ENCODE measurements around the gene TSPAN5.

TSPAN5 gene

DNA sequence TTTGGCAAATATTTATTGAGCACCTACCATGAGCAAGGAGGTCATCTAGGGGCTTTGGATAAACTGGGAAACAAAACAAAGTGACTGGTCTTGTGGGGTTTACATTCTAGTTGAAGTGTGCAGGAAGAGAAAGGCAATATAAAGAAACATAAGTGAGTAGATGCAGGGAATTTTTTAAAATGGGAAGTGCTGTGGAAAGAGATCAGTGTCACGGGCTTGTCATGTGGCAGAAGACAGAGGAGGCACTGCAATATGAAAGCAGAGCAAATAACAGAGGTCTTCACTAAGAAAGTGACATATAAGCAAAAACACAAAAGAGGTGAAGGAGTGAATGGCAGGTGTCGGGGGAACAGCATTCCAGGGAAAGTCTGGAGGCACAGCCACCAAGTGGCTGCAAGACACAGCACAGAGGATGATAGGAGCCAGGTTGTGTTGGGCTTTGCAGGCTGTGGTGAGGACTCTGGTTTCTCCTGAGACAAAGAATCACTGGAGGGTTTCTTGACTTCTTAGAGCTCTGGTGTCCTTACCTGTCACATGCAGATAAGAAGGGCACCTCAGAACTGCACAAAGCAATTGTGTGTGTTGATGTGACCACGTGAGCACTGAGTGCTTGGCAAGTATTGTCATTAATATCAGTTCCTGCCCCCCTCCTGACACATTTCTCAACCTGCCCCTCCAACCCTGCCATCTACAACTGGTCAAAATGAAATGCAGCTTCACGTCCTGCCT is 143.5 kb downstream of the TSPAN5 start:
- no peak for DNase-seq

DNA sequence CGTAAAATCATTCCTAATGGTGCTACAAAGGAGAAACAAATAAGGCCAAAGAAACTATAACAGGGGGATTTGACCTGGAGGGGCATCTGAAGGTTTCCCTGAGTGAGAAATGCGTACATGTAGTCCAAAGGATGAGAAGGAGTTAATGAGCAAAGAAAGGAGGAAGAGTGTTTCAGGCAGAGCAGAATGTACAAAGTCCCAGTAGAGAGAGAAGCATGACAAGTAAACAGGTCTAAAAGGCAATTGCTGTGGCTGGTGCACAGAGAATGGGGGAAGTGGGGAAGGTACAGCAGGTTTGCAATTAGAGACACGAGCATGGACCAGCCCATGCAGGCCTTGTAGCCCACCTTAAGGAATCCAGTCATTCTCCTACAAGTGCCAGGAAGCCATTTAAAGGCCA is 145.5 kb downstream of the TSPAN5 start:
- DNase-seq = no peak

DNA sequence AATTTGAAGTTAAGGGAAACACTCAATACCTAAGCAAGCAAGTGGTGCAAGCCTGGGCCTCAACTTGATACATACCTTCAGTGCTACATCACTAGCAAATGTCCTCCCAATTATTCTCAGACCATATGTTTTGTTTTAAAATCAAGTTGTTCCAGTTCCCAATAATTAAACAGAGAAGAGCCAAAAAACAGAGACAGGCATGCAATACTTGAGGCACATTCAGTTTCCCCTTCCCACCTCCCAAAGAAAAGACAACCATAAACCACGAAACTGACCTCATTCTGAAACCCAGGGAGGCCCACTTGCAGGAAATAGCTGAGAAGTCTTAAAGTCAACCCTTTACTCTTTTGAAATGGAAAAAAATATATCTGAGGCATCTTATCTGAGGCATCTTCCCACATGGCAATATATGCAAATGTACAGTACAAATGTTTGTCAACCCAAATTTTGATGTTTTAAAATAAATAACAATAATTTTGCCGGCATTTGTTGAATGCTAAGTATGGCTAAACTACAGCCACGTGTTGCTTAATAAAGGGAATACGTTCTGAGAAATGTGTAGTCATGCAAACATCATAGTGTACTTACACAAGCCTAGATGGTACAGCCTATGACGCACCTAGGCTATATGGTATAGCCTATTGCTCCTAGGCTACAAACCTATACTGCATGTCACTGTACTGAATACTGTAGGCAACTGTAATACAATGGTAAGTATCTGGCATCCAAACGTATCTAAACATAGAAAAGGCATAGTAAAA is 147.5 kb downstream of the TSPAN5 start:
- no peak for DNase-seq

DNA sequence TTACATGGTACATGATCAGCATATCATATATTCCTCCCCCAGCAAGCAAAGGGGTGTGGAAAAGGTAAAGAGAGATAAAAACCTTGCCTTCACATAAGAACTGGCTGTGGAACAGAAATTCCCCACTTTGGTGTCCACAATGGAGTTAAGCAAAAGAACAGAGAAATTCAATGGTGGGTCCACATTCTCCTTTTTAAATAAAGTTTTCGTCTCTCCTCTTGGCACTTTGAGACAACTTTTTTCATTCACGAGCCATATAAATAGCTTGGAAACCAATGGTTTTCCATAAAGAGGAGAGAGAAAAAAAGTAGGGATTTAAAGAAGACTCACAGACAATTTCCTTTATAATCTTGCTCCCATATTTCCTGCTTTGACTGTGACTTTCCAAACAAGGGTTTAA is 148.1 kb downstream of the TSPAN5 start:
- DNase-seq = no peak

DNA sequence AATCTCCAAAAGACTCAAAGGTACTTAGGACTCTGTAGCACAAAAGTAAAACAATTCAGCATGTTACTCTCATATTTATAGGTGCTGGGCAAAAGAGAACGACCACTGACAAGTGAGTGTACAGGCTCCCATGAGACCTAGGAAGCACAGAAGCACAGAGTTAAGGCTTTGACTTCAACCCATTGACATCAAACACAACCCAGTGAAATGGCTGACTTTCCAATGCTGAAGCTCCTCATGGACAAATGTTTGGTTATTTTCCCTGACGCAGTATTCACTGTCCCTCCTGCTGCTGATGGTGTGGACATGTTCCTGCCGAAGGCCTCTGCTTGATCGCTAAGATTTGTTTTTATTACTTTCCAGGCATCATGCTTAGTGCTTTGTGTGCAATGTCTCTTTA is 148.7 kb downstream of the TSPAN5 start:
- no peak for DNase-seq

DNA sequence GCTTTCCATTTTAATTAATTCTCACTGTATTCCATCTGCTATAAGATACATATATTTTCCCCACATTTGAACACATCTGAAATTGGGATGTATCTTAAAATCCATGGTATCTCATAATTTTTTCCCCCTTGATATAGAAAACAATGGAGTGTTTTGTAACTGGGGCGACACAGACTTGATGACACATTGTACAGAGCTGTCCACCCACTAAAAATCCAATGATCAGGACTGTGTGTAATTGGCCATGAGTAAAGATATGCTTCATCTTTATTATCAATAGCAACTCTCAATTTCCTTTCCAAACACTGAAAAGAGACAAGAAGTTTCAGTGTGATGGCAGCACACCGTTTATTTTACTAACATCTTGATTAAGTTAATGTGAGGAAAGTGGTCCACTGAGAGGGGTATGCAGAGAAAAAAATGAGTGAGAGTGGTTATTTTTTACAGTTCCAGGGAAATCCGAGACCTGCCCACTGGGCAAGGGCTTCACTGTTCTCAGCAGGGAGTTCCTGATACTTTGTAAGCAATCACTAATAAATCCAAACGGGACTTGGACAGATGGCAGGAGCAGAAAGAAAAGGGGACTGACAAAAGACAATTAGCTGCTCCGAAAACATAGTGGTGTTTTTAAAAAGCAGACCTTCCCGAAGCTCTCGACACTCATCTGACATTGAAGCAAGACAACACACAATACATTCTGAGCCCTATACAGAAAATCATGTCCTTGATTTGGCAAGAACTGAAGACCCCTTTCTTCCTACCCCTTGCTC is 149.4 kb downstream of the TSPAN5 start:
- no peak for DNase-seq

DNA sequence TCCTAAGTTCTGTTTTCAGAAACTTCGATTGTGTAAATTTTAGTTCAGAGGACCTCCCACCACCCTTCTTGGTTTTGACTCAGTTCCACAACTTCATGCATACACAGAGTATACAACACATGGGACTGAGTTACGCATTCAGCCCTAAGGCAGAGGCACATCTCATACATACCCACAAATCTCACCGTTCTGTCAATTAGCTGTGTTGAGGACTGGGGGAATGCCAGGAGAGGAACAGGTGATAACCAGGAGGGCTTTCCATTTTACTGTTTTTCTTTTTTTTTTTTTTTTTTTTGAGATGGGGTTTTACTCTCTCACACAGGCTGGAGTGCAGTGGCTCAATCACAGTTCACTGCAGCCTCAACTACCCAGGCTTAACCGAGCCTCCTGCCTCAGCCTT is 150.2 kb downstream of the TSPAN5 start:
- no peak for DNase-seq

DNA sequence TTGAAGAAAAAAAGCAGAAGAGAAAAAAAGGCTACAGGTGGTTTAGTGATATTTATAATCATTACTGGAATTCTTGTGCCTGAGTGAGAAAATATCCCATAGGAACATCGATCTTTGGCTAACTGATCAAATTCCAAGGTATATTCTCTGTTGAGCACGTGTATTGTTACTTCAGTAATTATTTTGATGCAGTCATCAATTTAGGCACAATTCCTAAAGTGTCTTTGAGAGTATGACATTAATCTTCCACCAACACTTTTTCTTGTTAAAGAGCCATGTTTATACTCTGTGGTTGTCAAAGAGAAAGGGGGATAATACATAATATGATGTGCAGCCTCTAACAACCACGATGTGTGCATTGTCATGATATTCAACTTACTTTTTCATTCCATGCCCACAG is 151.1 kb downstream of the TSPAN5 start:
- no peak for DNase-seq

DNA sequence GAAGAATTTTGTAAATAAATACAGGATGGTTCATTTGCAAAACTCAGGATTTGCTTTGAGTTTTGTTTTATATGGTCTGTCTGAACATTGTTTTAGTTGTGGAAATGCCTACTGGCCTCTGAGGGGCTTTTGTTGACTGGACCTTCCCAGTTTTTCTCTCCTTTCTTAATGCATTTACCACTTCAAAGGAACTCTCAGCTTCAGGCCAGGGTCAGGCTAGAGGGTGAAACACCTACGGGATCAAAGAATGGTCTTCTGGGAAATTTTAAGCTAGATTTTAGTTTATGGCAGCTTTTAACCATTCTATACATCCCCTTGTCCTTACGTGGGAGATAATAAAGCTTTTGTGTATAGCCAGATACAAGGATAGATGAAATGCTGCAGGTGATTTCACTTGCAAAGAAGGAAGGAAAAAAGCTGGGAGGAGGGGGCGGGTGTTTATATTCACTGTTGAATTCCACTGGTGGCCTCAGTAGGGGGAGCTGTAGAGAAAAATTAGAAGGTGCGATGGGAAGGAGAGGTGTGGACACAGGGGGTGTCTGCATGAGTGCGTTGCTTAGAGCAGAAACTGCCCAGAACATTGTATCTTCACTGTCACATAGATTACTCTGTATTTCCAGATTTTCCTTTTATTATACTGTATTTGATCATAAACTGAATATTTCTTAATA is 151.8 kb downstream of the TSPAN5 start:
- DNase-seq = no peak

DNA sequence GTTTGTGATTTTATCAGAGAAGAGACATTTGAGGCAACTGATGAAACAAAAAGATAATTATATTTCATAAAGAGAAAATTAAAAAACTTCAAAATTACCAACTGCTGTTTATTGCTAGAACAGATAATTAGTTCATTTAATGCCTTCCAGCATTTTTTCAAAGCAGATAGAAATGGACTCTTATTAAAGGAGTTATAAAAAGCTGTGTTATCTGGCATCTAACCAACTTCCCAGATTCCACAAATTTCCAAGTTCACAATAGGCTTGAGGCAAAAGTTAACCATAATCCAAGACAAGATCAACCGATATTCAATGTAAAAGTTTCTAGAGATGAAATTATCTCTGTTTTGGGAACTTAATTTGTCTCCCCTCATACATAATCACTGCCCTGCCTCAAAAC is 152.4 kb downstream of the TSPAN5 start:
- DNase-seq = no peak

DNA sequence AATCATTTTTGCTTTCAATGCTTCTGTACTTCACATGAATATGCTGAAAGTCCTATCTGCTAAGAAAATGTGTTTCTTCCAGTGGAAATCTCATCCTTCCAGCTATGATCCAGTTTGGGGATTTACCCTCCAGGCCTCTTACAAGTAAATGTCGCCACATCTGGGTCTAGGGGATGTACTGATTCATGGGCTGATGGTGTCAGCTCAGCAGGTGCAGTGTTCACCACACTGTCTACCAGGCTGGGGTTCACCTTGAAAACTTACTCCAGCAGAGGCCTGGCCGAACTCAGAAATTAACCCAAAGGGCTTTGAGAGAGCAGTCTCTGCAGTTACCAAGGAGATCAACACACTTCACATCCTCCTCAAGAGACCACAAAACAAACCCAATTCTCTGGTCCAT is 154.3 kb downstream of the TSPAN5 start:
- DNase-seq = no peak

DNA sequence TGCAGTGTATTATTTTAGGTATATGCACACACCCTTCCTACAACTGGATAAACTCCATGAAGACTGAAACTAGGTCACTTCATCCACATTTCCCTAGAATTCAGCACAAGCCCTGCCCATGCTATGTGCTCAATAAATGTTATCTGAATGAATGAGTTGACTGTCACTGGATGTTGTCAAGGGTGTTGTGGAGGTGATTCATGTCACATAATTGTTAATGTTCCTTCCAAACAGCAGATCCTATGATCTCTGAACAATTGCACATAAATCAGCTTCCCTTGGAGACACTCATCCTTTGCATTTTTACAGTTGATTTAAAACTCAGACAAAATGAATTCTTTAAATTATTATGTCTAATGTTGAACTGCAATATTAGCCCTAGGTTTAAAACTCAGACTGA is 154.7 kb downstream of the TSPAN5 start:
- DNase-seq = no peak

DNA sequence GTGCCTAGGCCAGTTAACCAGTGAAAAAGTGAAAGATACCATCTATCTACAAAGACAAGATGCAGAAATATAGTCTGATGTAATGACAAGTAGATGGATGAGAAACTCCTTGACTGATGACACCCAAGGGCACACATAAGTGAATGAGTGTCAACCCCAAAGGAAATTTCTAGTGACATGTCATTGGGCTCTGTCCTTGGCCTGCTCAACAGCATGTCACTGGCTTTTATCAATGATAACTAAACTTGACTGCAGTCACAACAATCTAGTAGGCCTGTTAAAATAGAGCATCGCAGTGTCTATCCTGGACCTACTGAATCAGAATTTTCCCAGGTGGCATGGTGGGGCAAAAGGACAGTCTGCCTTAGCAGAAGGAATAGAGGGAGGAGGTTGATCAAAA is 155.8 kb downstream of the TSPAN5 start:
- DNase-seq = no peak

DNA sequence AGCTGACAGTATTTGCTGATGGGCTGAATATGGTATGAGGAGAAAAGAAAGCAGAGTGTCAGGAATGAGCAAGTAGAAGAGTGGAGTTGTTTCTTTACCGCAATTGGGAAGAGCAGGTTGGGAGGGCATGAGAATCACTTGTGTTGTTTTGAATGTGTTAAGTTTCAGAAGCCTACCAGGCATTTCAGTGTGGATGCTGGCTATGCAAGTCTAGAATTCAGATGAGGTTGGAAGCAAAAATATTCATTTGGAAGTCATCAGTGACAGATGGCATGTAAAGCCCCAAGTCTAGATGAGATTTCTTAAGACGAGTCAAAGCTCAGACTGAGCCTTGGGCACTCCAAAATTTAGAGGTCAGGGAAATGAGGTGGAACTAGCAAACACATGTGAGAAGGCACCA is 156.4 kb downstream of the TSPAN5 start:
- DNase-seq = no peak

DNA sequence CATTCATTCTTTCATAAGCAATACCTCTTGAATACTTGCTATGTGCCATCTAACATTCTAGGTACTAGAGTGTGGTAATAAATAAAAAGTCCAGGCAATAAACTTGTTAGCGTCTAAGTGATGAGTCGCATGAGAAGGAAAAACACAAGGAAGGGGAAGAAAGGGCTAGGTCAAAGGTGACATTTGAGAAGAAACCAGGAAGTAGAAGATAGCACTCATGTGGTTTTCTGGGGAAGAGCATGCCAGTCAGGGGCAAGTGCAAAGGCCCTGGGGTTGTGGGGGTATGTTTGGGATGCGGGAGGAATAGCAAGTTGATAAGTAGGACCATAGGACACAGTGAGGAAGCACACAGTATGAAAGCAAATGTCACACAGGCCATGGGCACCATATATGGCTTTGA is 157.0 kb downstream of the TSPAN5 start:
- no peak for DNase-seq

DNA sequence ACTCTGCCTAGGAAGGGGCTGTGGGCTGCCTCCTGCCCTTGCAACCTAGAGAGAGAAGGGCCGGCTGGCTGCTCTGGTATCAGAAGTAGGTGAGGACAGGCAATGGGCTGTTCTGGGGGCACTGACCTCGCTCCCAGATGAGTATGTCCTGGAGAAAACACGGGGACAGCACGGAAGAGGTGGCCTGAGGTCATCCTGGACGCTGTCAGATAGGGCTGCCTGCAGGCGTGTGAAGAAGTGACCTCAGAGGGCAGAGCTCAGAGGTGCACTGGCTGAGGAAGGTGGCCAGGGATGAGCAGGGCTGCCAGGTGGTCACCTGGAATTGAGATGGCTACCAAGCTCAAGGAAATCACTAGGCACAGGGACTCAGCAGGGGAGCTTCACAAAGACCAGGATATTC is 159.6 kb downstream of the TSPAN5 start:
- no peak for DNase-seq

DNA sequence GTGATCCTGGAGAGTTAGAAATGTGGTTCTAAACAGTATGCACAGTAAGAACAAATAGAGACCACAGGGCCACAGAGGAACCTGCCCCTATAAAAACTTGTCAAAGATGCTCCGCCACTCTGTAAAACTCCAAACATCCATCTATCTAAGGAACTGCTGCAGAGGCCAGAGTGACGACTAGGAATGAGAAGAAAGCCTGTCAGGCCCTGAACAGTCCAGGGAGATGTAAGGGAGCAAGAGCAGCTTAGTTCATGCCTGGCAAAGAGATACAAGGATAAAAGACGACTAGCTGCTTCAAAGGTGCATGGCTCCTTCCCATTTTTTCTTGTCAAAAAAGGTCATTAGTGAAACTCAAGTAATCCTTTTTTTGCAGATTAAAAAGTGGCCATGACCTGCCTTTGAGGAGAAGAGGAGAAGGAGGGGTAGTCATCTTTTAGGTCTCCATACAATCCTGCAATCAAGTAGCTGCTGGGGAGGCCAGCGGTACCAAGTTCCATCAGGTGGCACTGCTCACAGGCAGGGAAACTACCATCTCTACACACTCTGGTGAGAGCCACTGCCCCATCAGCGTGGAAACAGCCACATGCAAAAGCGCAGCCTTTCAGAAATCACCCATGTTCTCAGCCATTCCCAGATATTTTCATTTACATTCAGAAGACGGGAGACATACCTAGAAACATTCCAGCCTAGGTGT is 162.1 kb downstream of the TSPAN5 start:
- no peak for DNase-seq

DNA sequence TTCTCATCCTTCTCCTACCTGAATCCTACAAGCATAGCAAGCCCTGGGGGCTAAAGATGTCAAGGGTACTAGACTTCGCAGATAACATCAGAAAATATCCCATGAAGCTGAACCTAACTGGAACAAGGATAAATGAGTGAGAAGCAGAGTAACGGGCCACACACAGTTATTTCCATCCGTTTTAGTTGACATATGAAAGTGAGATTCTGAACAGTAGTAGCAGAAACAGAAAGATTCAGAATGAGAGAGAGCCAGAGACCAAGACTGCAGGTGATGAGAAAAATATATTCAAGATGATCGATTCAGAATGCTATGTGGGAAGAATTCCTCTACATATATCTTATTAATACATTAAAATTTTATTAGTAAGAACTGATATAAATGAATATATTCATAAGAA is 165.1 kb downstream of the TSPAN5 start:
- no peak for DNase-seq

DNA sequence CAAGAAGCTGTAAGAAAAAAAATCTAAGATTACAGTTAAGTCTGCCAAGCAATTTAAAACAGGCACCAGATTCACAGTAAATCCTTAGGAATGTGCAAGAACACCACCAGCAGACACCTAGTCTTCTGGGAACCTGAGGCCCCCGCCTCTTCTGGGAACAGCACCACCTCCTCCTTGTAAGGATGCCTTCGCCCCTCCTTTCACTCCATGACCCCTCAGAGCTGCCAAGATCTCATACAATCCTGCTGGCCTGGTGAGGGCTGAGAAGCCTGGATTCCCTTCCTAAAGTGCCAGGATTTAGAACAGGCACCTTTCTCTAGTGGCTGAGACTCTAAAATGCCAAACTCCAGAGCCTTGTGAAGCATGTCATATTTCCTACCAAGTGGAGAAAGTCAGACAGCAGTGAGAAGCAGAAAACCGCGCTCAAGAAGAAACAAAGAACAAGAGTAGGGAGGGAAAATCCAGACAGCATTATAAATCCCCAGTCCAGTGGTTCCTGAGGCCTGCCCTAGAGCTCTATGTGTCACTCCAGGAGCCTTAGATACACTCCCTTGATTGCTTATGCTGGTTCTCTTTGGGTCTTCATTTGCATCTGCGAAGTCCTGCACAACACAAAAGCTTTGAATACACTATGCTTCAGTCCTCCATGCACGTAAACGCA is 166.4 kb downstream of the TSPAN5 start:
- DNase-seq = no peak

DNA sequence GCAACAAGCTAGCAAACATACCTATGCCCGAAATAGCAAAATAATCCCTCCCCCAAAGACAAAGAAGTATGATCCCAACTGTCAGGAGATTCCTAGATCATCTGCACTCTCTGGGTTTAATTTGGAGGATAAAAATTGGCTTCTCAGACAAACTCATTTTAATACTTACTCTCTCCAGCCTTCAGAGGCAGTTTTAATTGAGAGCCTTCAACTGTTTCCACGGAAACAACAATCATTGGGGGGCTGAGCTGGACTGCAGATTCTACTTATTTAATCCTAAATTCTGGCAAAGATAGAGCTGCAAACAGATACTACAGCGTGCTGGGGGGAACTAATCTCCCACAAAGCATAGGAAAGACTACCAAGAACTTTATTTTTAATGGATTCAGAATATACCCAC is 168.2 kb downstream of the TSPAN5 start:
- DNase-seq = no peak

DNA sequence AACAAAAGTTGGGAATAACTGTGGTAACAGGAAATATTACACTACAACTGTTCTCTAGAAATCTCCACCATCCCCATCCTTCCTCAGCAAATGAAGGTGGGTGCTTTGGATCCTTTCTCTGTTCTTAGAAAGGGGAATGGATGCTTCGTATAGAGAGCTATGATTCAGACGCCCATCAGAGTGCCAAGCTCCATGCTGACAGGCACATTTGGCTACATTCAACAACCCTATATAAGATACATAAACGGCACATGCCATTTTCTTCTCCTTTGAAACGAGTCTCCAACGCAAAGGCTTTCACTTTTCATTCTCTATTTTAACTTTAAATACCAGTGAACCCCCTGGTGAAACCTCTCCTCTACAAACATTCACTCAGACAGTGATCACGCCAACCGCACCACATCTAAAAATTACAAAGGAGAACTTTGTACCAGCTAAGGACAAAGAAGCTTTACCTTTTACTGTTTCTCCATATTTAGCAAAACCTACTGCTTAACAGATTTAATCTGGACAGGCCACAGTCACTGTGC is 172.5 kb downstream of the TSPAN5 start:
- DNase-seq = no peak

DNA sequence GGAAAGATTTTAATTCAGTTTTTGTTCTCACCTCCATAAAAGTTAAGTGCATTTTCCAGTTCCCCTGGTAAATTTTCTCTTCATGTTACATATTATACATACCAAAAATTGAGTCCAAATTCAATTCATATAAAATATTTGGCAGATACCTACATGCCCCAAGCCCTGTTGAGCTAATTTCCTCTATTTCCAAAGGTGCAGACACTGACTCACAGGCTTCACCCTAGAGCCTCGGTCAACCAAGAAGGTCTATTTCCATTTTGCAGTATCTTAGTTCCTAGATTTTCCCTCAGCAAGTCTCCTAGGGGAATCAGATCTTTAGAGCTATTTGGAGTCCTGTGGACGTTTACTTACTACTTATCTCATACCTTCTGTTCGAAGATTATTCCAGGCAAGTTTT is 174.4 kb downstream of the TSPAN5 start:
- DNase-seq = no peak
